SH-SY5Y (cell line): ENCODE data around the gene FAT2.

Experiments
- GATA2 ChIP-seq: IDR thresholded peaks from 2 replicates; pipeline ENCODE4 v1.6.1; 2011; ENCODE audit warnings: mild to moderate bottlenecking, low read depth, low read length
- GATA3 ChIP-seq: IDR thresholded peaks from 2 replicates; pipeline ENCODE4 v1.6.1; 2011; ENCODE audit warnings: low read depth, mild to moderate bottlenecking, low read length, moderate library complexity

Gene FAT2

DNA sequence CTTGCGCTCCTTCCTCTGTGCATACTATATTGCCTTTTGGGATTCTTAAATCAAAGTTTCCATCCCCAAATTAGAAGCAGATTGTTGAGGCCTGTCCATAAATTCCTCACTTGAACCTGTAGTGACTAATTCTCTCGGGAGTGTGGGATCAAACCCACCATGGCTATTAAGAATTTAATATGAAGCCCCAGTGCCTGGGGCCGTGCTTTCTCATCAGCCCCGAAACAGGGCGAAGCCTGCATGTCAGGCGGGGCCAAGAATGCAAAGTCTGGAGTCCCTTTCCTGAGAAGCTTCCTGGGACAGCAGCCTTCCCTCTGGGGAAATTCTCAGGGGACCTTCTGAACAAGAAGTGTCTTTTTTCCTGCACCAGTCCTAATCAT is 29.3 kb upstream of the FAT2 start:
- TF ChIP-seq GATA2 = no peak

DNA sequence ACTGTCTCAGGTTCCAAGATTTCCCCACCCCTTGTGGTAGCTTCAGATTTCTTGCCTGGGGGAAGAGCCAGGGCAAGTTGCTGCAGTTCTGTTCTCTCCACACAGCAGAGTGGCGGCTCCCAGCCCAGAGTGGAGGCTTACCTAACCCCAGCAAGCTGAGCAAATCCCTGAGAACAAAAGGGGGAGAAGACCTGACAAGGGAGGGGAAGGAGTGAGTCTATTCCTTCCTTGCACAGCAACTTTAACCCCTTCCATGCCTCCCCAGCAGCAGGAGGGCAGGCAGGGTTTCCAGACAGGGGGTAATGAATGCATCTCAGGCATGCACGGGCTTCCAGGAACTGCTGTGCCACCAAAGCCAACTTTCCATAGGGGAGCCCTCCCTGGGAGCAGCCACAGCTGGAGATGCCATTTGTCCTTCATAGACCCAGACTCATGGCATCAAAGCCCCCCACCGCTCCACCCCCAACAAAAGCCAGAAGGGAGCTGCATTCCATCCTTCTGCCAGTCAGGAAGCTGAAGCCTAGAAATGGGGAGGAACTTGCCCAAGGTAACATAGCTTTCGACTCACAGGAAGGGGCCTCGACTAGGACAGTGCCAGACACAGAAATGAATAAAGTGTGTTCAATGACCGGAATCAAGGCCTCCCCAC is 28.8 kb upstream of the FAT2 start:
- no peak for TF ChIP-seq GATA2

DNA sequence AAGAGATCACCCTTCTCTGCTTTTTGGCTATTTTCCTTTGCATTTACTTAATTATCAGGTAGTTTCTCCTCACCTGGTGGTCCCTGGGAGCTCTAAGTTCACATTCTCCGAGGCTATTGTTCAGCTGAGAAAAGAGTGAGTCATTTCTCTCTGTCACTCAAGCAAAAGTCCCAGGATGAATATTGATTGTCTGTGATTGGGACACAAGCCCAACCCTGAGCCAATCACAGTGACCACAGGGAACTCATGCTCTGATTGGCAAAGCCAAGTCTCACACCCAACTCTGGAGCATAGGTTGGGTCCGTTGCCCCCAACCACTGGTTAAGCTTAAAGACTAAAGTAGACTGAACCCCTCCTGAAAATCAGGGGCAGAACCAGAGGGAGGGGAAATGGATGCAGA is 27.8 kb upstream of the FAT2 start:
- TF ChIP-seq GATA3 (no peak), GATA2 (no peak)

DNA sequence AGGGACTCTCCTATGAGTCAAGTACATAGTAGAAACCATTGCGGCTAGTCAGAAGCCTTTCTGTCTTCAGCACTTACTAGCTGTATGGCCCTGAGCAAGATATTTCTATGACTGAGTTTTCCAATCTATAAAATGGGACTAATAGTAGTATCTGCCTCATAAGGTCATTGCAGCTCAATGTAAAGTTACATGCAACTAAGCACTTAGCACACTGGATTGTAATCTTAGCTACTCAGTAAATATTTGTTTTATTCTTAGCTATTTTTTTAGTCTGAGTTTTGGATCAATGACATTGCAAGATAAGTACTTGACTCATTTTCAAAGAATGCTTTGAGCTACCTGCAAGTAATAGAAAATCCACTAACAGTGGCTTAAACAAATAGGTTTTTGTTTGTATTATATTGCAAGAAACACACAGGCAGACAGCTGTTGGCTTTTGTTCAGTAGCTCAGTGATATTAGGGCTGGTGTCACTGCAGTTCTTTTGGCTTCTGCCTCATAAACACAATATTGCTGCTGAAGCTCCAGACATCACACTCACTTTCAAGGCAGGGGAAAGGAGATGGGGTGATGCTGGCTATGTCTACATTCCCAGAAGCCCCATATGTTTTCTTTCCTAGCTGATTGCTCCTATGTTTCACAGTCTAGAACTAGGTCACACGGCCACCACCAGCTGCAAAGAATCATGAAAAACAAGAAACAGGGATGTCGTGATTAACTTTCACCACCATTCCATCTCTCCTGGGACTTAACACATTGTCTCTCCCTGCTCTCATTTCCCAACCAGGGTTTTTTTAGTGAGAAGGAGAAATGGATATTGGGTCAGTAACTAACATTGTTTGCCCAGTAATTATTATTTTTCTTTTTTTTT is 26.9 kb upstream of the FAT2 start:
- TF ChIP-seq GATA2 (no peak), GATA3 (no peak)

DNA sequence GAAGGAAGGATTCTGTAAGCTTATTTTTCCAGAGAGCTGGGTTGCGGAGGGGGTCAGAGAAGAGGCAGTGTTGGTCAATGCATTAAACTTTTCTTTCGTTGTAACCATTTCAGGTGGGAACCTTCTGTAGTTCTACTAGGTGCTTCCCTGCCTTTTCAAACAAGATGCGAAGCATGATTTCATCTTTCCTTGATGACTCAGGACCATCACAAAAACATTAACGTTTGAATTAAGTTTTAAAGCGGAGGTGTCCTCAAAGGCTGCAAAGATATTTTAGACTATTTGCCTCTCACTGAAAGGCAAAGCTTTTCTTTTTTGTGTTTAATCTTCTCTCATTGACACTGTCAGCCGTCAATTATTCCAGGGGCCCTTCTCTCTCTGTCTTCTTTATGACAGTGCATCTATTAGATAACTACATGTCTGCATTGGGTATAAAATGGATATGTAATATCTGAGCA is 26.3 kb upstream of the FAT2 start:
- TF ChIP-seq GATA2 (no peak), GATA3 (no peak)

DNA sequence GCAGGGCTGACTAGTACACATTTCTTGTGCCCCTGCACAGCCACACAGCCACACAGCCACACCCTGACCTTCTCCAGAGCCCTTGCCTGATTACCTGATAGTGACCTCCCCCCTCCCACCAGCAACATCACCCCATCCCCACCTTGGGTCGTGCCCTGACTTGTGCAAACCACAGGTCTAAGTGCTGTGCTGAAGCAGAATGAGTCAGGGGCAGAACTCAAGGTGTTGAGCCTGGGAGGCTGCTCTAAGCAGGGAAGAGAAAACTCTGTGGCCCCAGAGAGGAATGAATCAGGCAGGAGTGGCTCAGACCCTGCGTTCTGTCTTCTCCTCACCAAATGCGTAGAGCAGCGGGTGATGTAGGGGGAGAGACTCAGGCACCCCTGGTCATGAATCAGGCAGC is 24.3 kb upstream of the FAT2 start:
- TF ChIP-seq GATA2 = no peak
- no peak for TF ChIP-seq GATA3

DNA sequence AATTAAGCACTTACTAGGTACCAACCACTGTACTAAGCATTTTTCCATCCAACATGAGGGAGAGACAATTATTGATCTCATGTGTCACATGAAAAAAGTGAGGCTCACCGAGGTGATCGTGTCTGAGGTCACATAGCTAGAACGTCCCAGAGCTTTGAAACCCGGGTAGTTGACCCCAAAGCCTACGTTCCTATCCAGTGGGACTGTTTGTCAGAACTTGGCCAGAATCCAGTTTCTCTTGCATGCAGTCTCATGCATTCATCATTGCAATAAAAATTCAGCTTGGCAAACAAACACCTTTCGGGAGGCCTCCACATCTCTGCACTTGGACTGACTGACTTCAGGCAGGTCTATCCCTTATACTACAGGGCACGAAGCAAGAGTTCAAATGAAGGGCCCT is 23.4 kb upstream of the FAT2 start:
- TF ChIP-seq GATA3 (no peak), GATA2 (no peak)

DNA sequence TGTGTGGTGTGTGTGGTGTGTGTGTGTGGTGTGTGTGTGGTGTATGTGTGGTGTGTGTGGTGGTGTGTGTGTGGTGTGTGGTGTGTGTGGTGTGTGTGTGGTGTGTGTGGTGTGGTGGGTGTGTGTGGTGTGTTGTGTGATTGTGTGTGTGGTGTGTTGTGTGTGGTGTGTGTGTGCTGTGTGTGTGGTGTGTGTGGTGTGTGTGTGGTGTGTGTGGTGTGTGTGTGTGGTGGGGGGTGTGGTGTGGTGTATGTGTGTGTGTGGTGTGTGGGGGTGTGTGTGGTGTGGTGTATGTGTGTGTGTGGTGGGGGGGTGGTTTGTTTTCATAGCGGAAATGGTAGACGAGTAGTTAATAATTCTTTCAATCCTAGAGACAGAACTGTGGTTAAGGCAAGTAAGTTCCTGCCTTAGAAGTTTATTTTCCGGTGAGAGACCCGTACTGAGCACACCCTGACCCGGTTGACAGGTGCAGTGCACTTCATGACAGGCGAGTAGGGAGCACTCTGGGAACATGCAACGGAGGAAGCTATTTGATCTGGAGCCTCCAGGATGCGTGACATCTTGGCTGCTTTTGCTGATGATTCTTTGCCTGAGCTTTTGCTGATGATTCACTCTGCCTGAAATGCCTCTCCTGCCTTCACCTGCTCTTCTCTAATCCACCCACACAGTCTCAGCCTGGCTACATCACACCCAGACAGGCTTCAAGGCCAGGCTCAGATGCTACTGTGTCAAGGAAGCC is 21.7 kb upstream of the FAT2 start:
- TF ChIP-seq GATA3 (no peak), GATA2 (no peak)

DNA sequence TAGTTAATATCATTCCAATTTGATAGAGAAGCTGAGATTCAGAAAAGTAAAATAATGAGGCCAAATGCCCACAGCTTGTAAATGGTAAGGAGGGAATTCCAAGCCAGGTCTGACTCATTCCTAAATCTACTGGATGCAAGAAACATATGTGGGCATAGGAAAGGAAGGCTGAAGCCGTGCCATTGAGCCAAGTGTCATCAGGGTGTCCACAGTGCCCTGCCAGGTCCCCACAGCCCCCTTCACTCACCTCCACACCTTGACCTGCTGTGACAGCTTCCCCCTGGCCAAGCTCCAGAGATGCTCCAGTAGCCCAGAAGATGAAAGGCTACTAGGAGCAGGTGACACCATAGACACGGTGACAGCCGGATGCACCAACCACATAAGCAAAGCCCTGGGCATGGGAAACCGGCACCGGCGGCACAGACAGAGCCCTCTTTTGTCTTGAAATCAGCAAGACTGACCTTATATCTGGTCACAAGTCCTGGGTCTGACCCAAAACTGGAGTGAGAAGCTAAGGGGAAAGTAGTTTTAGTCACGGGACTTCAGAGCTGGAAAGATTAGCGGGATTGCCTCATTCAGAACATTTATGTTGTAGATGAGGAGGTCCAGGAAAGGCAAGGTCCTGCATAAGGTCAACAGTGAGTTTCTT is 20.1 kb upstream of the FAT2 start:
- no peak for TF ChIP-seq GATA2
- no peak for TF ChIP-seq GATA3

DNA sequence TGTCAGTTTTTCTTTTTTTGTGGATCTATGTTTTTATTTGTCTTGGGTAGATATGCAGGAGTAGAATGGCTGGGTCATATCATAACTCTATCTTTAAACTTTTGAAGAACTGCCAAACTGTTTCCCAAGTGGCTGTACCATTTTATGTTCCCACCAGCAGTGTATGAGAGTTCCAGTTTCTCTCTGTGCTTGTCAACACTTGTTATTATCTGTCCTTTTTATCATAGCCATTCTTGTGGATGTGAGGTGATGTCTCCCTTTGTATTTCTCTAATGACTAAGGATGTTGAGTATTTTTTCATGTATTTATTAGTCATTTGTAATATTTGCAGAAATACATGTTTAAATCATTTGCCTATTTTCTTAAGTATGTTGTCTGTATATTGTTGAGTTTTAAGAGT is 17.4 kb upstream of the FAT2 start:
- TF ChIP-seq GATA2 = no peak
- TF ChIP-seq GATA3 = no peak

DNA sequence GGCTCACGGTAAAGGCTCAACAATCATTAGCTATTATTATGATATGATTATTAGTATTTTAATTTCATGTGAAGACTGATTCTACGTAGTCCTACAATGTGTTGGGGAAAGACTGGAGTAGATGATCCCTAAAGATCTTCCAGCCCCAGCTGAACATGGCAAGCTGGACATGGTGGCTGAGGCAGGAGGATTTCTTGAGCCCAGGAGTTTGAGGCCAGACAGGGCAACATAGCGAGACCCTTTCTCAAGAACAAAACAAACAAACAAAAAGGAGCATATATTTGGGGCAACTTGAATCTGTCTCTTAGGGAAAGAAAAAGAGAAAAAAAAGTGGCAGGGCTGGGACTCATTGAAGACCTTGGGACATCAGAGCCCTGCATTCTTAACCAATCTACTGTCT is 16.2 kb upstream of the FAT2 start:
- TF ChIP-seq GATA3 = no peak
- no peak for TF ChIP-seq GATA2

DNA sequence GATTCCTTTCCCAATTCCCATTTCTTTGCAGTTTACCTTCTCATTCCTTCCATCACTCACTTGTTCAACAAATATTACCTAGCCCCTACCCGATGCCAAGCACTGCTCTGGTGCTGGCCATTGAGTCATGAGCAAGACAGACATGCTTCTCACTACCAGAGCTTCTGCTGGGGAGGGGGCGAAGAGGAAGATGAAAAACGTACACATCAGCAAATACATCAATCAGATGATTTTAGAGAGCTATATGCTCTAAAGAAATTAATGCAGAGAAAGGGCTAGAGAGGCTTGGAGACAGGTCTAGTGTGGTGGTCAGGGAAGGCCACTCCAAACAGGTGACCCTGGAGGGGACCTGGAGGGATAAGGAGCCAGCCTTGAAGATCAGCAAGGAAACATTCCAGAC is 14.4 kb upstream of the FAT2 start:
- no peak for TF ChIP-seq GATA3
- no peak for TF ChIP-seq GATA2

DNA sequence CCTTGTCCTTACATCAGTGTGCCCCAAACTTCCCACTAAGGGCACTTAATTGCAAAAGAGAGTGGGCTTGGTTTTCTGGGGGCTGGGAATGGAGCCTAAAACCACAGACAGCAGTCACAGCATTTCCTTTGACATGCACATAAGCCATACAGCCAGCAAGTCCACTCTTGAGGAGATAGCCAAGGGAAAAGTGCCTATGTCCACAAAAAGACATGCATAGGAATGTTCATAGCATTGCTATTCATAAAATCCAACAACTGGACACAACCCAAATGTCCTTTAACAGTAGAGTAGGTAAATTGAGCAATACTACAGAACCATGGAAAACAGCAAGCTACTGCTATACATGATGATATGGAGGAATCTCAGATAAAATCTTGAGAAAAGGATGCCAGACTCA is 11.7 kb upstream of the FAT2 start:
- TF ChIP-seq GATA3 (no peak), GATA2 (no peak)

DNA sequence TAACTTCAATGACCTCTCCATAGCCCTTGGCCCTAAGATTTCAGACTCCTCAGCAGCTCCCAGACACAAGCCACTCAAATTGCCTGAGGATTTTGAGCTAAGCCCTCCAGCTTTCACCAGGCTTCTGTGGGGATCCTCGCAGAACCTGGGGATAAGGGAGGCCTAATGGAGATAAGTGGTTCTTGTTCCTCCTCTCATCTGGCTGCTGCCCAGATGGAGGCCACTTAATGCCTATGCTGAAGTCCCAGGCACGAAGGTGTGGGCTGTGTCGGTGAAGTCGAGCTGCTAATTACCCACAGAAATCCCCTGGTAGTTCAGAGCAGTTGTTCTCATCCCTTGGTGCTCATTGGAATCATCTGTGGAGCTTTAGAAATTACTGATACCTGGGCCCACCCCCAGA is 10.3 kb upstream of the FAT2 start:
- no peak for TF ChIP-seq GATA2
- TF ChIP-seq GATA3 = no peak
